SW 1271 (cell line): ENCODE data around the gene MED12L.

Experiments used
- DNase-seq, 2 experiments: peaks; one replicate each; lab custom pipeline; 2025; lab: John Stamatoyannopoulos, UW

MED12L gene

DNA sequence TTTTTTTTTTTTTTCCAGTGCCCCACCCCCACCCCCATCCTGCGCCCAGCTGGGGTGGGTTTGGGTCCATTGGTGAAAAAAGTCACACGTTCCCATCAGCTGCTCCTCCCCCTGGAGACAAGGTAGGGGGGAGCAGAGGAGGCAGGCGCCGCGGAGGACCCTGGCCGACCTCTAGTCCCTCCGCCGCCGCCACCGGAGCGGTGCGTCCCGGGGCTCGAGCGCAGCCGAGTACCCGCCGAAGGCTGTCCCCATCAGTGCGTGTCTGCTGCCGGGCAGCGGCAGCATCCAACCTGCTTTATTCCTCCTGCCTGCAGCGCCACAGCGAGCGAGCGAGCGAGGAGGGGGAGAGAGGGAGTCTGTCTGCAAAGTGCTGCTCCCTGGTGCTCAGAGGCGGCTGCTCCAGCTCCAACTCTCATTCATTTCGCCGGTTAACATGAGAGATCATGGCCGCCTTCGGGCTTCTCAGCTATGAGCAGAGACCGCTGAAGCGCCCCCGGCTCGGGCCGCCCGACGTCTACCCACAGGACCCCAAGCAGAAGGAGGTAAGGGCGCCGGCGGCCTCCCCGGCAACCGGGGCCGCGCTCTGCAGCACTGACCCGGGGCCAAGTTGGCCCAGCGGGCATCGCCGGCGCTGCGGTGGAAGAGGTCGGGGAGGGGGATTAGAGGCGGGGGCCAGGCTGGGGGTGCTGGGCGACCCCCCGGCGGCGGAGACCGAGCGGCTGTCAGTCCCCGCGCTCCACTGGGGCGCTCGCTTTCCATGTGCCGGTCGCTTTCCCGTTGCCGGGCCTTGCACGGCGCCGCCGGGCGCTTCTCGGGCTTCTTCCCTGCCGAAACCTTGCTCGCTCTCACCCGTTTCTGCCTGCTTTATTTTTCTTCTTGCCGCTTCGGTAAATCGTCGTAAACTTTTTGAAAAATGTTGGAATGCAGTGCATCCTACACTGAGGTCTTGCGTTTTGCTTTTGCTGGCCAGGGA is 1.3 kb downstream of the MED12L start:
- DNase-seq: peak; percentile 79 to 84

DNA sequence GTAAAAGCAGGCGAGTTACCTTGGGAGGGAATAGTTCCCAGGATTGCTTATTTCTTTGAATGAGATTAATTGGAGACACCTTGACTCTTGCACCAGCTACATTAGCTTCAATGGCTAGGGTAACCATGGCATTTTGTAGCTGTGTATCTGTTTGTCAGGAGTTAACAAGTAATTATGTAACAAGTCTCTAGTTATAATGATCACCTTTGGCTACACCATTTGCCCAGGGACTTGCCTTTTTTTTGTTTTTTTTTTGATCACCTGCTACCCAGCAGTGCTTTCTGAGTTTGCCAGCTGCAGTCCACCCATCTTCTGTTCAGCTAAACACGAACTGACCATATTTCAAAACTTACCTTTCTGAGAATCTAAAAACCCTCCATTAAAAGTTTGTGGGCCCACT is 2.2 kb downstream of the MED12L start:
- DNase-seq: no peak

DNA sequence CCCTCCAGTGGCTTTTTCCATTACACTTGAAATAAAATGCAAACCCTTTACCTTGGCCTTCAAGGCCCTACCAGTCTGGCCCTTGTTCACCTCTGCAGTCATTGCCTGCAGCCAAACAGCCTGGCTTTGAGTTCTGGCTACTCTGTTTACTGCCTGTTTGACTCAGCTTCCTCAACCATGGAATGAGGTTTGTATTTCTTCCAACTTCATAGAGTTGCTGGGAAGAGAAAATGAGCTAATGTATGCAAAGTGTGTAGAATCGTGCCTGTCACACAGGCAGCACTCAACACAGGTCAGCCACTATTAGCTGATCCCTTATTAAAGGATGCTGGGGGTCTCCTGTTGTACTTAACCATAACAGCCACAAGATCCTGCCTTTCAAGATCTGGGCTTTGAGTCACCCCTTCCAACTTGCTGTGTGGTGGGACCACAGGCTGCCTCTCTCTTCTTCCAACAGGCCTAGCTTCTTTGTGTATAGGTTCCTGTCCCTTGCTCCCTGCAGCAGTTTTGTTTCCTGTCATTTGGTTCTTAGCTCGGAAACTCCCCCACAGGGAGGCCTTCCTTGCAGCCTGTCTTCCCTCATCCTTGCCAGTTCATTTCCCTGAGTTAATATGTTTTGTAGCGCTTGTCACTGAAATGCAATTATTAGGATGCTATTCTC is 6.4 kb downstream of the MED12L start:
- DNase-seq: no peak

DNA sequence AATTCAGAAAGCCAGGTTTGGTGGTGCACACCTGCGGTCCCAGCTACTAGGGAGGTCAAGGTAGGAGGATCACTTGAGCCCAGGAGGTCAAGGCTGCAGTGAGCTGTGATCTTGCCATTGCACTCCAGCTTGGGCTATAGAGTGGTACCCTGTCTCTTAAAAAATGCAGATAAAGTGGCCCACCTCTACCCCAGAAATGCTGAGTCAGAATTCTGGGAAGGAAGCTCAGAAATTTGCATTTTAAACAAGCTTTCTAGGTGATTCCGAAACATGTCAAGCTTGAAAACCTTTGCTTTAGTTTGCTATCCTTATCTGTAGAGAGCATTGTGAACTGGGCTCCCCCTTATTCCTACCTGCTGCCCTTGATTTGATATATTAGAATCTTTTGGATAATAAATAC is 7.7 kb downstream of the MED12L start:
- no peak for DNase-seq

DNA sequence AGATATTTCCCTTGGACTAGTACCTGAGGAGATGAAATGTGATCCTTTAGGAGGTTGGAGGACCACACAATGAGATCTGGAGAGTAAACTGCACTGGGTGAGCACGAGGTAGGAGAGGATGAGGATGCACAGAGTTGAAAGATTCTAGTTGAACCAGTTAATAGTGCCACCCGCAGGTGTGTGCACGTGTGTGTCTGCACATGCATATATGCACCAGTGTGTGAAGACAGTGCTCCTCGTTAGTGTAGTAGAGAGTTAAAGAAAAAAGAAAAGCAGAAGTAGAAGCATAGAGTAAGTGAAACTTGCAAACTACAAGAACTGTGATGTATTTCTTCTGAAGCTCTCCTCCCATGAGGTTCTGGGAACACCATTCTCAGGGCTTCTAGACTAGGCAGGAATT is 8.4 kb downstream of the MED12L start:
- no peak for DNase-seq

DNA sequence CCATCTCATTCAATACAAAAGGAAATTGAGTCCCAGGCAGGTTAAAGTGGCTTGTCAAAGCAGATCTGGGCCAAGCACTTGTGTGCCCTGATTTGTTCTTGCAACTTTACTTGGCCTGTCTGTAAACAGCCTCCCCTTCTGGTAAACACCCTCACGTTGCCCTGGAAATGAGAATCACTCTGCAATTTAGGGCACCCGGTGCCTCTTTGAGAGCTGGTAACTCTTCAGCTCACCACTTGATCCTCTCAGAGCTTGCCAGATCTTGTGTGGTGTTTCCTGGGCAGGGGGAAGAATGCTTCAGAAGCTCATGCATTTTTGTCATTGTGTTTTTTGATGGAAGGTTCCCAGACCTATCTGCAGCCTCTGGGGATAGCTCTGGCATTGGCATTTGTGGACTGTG is 11.3 kb downstream of the MED12L start:
- no peak for DNase-seq

DNA sequence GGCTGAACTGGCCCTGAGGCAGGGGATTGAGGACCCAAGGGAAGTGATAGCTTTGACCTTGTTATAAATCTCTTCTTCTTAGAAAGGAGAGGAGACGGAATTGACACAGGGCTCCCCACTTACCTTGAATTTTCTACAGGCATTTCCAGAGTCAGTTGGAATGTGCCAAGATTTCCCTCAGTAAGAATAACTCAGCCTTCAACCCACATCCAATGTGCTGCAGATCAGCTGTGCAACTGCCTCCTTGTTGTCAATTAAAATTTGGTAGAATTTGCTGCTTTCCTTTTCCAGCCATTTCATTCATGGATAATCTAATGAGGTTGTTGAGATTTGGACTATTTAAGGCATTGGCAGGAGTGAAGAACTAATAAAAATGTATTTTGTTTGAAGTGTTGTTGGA is 14.6 kb downstream of the MED12L start:
- no peak for DNase-seq

DNA sequence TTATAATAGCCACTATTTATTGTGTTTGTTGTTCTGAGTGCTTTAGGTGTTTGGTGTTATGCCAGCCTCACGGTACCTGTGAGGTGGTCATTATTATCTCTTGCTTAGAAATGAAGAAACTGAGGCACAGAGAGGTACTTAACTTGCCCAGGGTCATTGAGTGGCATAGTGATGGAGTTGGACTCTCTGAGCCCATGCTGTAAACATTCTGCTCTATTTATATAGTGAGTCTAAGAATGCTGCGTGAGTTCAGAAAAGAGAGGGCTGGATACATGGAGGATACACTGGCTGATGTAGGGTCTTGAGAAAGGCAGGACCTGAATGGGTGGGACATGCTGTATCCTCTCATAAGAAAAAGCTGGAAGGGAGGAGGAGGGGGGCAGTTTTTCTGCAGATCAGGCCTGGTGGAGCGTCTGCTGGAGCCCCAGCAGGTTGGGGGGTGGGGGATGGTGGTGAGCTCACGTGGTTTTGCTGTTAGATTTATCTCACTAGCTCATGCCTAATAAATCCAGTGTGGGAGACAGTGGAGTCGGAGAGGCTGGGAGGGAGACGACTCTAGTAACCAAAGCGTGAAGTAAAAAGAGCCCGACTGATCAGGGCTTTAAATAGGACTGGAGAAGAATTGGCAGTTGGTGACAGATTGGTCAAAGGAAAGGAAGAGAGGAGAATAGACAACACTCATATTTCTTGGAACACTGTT is 16.0 kb downstream of the MED12L start:
- DNase-seq: no peak

DNA sequence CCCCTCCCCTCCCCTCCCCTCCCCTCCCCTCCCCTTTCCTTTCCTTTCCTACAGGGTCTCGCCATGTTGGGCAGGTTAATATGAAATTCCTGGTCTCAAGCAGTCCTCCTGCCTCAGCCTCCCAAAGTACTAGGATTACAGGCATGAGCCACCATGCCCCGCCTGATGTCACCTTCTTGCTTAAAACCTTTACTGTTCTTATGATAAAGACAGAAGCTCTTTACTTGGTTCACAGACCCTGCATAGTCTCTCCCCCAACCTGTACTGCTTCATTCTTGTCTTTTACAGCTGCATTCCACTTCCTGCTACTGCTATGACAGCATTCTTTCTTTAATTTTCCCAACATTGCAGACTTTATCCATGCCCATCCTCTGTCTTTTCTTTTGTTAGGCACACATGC is 20.8 kb downstream of the MED12L start:
- no peak for DNase-seq

DNA sequence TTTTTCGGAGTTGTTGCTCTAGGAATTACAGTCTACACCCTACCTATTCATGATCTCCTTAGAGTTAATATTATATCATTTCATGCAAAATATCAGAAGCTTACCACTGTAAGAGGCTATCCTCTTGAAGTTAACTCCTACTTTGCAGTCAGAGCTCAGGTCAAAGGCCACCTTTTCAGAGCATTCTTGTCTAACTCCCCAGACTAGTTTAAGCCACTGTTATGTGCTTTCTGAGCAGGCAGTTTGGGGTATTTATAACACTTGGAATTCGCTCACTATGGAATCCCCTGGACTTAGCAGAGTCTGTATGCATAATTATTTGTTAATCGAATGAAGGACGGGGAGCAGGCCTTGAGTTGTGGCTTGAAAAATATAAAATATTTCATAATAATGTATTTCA is 21.7 kb downstream of the MED12L start:
- no peak for DNase-seq

DNA sequence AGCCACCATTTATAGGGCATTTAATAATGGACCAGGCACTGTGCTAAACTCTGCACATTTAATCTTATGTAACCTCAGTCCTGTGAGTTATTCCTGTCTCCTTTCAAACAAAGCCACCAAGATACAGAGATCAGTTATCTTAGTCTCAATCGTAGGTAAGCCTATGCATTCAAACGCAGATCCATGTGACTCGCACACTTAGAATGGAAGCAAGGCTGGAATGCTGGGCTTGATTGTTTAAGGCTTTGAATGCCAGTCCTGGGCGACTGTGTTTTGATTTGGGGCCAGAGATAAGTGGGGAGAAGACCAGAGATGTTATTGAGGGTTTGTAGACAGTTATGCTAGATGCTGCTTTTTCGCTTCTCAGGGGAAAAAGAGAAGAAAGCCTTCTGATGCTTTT is 22.2 kb downstream of the MED12L start:
- DNase-seq: no peak

DNA sequence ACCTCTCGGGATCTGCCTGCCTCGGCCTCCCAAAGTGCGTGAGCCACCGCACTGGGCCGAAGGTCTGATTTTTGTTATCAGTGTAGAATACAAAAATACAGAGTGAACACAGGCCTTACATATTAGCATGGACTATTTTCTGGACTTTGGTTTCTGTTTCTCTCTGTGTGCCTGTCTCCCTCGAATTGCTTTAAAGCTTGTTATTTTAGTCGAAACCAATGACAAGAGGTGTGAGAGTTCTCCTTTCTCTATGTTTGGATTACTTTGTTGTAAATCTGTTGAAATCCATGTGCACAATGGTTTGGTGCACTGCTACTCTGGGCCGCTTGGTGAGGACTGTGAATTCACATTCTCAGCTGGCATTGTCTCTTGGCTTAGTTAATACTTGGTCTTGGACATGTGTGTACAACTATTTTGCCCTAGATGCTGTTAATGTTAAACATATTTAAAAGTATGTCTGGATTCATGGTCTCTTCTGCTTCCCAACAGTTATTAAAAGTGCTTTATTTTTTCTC is 23.9 kb downstream of the MED12L start:
- DNase-seq: no peak

DNA sequence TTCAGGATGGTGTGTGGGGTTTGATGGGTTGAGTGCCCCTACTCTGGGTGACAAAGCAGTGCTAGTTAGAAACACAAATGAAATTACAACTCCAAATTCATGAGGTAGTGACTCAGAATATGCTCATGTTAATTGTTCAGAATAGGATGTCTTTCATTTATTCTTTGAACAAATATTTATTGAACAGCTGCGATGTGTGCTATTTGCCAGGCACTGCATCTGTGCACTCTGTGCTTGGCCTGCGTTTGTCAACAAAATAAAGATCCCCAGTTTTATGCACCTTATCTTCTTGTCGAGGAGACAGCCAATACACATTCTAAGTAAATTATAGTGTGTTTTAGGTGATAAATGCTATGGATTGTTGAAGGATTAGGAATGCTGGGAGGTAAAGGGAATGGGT is 27.3 kb downstream of the MED12L start:
- DNase-seq: no peak

DNA sequence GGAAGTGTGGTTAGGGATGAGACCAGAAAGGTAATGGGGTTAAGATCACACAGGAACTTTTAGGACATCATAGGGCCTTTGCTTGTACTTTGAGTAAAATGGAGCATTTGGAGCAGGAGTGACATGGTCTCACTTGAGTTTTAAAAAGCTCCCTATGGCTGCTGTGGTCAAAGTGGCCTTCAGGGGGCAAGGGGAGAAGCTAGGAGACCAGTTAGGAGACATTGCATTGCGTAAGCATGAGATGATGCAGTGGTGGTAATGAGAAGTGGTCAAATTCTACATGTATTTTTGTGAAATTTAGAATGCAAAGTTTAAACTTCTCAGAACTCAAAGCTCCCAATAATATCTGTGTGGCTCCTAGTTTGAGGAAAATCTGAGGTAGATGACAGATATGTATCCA is 27.9 kb downstream of the MED12L start:
- DNase-seq: no peak

DNA sequence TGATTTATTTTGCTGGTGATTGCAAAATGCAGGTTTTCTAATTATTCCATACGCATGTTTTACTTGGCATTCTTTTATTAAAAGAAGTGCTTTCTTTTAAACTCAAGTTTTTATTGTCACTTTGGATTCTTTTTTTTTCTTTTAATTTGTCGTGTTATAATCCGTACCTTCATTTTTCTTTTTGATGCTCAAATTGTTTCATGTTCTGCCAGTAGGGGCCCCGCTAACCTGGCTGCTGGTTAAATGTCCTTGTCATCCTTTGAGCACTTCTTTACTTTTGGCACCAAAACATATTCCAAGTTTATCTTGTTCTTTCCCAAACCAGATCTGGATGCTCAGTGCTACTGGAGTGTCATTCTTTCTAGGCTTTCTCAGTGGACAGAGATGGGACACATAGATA is 31.6 kb downstream of the MED12L start:
- no peak for DNase-seq

DNA sequence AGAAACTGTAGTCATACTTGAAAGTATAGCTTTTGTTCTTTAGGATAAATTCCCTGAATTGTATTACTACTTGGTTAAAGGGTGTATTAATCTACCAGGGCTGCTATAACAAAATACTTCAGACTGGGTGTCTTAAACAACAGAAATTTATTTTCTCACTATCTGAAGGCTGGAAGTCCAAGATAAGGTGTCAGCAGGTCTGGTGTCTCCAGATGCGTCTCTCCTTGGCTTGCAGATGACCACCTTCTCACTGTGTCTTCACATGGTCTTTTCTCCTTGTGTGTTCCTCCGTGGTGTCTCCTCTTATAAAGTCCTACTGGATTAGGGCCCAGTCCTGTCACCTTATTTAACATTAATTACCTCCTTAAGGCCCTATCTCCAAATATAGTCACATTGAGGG is 33.7 kb downstream of the MED12L start:
- DNase-seq: no peak

DNA sequence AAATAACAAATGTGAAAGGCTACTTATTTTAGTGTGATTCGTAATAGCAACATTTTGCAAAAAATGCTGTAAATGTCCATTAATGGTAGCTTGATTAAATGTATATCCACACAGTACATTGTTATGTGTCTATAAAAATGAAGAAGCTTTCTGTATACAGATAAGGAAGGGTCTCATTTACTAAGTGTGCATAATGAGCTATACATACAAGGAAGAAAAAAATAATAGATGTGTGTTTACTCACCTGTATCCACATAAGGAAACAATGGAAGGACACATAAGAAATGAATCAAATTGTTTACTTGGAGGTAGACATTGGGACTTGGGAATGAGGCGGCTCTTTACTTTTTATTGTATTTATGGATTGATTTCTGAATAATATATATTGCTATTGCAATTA is 34.9 kb downstream of the MED12L start:
- DNase-seq: no peak

DNA sequence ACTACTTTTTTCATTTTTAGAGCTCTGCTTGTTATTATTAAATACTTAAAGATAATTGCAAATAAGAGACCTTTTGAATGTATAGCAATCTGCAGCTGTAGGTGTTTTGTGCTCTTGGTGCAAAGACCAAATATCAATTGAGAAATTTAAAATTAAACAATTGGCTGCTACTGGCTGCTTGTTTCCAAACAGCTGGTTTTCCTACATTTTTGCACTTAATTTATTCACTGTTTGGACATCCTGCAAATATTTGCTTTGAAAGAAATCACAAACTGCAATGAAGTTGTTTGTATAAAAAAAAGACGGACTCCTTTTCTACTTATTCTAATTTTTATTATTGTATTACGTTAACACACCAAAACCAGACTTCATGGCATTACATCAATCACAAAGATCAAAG is 35.6 kb downstream of the MED12L start:
- DNase-seq: no peak

DNA sequence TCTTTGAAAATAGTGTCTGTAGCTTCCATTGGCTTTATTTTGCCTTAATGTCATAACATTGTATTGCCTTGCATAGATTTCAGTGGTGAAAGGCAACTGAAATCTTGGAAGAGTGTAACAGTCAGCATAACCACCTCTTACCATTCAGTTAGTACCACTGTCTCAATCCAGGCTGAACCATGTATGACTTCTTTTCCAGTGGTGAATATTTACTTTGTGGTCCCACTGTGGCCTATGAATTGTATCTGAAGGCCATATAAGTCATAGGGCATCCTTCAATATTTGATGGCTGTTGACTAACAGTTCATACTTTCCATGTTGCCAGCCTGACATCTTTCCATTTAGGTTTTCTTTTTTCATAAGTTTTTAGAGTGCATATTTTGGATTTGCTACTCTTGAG is 38.4 kb downstream of the MED12L start:
- no peak for DNase-seq

DNA sequence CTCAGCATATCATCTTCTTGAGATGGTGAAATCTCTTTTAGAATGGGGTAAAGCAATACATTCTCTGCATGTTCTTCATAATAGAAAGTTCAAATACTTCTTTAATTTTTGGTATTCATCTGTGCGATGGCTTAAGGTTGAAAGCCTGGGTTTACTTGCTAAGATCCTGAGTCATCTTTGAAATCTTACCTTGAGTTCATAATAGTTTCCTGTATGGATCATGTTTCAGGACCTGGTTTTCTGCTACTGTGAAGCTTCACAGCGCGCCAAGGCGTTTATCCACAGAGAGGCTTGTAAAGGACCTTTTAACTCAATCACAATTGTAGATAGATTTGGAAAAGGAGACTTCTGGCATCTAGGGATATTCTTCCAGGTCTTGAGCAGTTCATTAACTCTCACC is 39.0 kb downstream of the MED12L start:
- no peak for DNase-seq

DNA sequence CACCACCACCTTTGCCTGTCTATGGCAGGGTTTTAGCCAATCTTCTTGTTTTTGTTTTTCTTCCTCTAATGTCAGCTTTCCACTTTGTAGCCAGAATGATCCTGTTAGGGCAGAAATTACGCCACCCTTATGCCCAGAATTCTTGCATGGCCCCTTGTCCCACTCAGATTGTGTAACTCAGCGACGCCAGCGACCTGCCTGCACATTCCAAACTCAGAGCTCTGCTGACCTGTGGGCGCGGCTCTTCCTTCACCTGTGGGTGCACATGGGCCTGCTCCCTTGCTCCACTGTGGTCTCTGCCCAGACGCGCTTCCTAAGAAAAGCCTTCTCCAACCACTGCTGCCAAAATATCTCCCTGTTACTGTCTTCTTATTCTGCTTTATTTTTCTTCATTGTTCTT is 45.0 kb downstream of the MED12L start:
- no peak for DNase-seq

DNA sequence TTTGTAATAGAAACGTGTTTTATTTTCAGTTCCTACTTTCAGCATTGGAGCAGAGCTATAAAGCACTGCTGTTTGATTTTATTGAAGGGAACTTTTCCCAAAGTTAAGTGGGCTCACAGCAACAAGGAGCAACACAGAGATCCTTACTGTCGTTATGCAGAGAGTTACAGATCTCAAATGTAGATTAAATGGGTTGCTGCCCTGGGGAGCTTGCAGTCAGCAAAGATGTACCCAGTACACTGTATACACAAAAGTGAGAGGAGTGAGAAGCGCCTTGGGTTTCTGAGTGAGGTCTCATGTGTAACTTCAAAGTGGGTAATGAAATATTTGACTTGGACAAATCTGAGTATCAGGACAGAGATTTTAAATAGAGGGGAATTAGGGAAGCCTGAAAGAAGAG is 47.7 kb downstream of the MED12L start:
- DNase-seq: no peak
